ENCODE data around the gene P2RY1.

- no peak for TF ChIP-seq CTCF (IDR thresholded peaks at IDR 0.05)
- TF ChIP-seq POLR2A (IDR thresholded peaks at IDR 0.05) = no peak
Observed at GRCh38 chr3:152858170-152858800, 23.4 kb downstream of the P2RY1 start.

Measured in esophagus squamous epithelium (tissue), 4 donors.